LHCN-M2 (cell line): Measurements from ENCODE around the gene ADAMTS6. TPM values are rescaled to one million over a fixed set of nuclear protein-coding genes. Genes with fewer than 3 reads are reported as not detected.
"Not testable (repeated sequence)": the region's sequence is repeated elsewhere in the genome, so short reads cannot be mapped to it uniquely, and the experiment has no call there.

Experiments
- DNase-seq: peaks from one replicate; pipeline ENCODE4 v3.0.0-alpha.2; 2012; ENCODE audit warnings: low read depth
- polyA plus RNA-seq: library from polyadenylated mRNA; unstranded; fragments of >200 nt; gene quantifications from one replicate; pipeline ENCODE4 v1.2.1, GENCODE V29; 2012; ENCODE audit warnings: missing spikeins
- total RNA-seq: library from RNA; depleted of rRNA; stranded (reverse); fragments of >200 nt; gene quantifications from 2 replicates; pipeline ENCODE4 v1.2.3, GENCODE V29; 2014; rRNA removed

Gene ADAMTS6, protein sequence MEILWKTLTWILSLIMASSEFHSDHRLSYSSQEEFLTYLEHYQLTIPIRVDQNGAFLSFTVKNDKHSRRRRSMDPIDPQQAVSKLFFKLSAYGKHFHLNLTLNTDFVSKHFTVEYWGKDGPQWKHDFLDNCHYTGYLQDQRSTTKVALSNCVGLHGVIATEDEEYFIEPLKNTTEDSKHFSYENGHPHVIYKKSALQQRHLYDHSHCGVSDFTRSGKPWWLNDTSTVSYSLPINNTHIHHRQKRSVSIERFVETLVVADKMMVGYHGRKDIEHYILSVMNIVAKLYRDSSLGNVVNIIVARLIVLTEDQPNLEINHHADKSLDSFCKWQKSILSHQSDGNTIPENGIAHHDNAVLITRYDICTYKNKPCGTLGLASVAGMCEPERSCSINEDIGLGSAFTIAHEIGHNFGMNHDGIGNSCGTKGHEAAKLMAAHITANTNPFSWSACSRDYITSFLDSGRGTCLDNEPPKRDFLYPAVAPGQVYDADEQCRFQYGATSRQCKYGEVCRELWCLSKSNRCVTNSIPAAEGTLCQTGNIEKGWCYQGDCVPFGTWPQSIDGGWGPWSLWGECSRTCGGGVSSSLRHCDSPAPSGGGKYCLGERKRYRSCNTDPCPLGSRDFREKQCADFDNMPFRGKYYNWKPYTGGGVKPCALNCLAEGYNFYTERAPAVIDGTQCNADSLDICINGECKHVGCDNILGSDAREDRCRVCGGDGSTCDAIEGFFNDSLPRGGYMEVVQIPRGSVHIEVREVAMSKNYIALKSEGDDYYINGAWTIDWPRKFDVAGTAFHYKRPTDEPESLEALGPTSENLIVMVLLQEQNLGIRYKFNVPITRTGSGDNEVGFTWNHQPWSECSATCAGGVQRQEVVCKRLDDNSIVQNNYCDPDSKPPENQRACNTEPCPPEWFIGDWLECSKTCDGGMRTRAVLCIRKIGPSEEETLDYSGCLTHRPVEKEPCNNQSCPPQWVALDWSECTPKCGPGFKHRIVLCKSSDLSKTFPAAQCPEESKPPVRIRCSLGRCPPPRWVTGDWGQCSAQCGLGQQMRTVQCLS (N-terminal part only)
- 28.7 and 30.8 TPM in 2 replicates for total RNA-seq
- polyA plus RNA-seq, result 3.8 TPM

GRCh38 chr5:65481635-65482295 is at the start of gene ADAMTS6:
Gene ADAMTS6, minus strand, starts transcription at chr5:65481920. Its CDS starts 8,247 bp downstream, at chr5:65473673.
- DNase-seq, result peak; percentile 95

- DNase-seq, result no peak
Measured at GRCh38 chr5:65530904-65531303, 49.2 kb upstream of the ADAMTS6 start.

GRCh38 chr5:65525726-65526125 is 44.0 kb upstream of the ADAMTS6 start:
- DNase-seq, result no peak

- peak; percentile 7 for DNase-seq
Measured at GRCh38 chr5:65512170-65512937, 30.6 kb upstream of the ADAMTS6 start.

DNA sequence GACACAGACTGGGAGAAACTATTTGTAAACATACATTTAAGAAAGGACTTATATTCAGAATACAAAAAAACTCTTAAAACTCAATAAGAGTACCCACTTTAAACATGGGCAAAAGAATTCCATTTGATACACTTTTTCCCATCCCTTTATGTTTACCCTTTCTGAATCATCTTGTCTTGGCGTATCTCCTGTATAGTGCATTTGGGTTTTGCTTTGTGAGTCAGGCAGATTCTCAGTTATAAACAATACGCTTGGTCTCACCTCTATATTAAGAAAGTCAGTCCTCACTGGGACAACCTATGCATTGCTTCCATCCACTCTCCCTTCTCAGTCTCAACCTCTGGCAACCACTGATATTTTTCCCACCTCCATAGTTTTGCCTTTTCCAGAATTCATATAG is 27.3 kb upstream of the ADAMTS6 start:
- no peak for DNase-seq

DNA sequence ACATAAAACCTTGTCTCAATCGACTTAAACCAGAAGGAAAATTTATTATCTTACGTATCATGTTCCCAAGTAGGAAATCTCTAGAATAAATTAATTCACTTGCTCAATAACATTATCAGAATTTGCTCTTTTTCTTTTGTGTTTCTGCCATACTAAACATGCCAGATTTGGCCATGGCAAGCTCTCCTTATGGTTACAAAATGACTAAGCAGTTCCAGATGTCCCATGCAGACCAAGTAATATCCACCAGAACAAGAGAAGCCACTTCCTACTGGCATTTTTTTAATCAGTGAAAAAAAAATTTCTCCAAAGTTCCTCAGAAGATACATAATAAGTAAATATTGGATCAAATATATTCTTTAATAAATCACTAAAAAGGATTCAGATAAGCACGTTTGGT is 25.2 kb upstream of the ADAMTS6 start:
- DNase-seq, result peak; percentile 57

GRCh38 chr5:65489119-65489518 is 7.4 kb upstream of the ADAMTS6 start:
- no peak for DNase-seq

DNA sequence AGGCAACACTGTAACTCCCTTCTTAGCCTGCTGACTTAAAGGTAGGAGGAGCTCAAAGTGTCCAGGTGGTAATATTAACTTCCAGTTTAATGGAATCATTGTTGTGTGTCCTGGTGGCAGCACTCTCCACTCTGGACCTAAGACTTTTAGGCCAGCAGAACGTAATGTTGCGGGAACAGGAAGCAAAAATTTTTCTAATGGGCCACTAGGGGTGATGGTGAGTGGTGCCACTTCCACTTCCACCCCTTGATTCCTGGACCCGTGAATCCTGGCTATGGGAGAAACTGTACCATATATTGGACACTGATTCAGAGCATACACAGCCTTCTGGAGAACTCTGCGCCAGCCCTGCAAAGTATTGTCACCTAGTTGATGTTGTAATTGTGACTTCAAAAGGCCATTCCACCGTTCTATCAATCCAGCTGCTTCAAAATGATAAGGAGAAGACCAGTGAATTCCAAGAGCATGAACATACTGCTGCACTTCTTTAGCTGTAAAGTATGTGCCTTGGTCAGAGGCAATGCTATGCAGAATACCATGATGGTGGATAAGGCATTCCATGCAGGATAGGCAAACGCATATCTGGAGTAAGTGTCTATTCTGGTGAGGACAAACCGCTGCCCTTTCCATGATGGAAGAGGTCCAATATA is 6.4 kb upstream of the ADAMTS6 start:
- not testable (repeated sequence) for DNase-seq

DNA sequence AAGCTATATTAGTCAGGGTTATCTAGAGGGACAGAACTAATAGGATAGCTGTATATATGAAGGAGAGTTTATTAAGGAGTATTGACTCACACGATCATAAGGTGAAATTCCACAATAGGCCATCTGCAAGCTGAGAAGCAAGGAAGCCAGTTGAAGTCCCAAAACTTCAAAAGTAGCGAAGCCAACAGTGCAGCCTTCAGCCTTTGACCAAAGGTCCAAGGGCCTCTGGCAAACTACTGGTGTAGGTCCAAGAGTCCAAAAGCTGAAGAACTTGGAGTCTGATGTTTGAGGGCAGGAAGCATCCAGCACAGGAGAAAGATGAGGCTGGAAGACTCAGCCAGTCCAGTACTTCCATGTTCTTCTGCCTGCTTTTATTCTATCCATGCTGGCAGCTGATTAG is 5.1 kb upstream of the ADAMTS6 start:
- DNase-seq, result not testable (repeated sequence)

DNA sequence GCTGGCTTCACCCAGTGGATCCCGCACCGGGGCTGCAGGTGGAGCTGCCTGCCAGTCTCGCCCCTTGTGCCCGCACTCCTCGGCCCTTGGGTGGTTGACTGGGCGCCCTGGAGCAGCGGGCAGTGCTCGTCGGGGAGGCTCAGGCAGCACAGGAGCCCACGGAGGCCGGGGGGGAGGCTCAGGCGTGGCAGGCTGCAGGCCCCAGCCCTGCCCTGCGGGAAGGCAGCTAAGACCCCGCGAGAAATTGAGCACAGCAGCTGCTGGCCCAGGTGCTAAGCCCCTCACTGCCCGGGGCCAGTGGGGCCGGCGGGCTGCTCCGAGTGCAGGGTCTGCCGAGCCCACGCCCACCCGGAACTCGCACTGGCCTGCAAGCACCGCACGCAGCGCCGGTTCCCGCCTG is 3.7 kb upstream of the ADAMTS6 start:
- DNase-seq, result no peak

DNA sequence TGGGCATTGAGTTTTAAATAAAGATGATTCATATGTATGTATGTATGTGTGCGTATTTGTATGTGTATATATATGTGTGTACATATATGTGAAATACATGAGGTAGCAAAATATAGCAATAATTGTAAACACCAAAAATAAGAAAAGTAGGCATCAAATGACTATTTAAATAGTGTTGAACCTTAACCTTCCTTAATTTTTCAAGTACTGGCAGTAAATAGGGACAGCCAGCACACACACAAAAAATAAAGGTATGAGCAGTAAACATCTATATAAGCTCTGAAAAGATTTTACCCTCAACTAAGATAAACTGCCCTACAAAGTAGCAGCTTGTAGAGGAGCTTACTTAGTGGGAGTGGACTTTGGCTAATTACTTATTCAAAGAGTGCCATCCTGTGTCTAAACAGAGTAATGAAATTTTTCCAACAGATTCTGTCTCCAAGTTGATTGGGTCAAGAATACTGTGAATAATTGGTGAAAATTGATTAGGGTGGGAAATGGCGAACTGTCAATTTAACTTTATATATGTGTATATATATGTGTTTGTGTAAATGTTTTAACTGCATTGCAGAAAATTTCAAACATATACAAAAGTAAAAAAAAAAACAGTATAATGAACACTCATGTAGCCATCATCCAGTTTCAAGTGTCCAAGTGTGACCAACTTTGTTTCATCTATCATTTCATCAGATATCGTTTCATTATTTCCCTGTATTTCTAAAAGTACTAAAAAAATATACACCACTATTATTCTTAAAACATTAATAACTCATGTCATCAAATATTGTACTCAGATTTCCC is 2.0 kb upstream of the ADAMTS6 start:
- peak; percentile 75 for DNase-seq

DNA sequence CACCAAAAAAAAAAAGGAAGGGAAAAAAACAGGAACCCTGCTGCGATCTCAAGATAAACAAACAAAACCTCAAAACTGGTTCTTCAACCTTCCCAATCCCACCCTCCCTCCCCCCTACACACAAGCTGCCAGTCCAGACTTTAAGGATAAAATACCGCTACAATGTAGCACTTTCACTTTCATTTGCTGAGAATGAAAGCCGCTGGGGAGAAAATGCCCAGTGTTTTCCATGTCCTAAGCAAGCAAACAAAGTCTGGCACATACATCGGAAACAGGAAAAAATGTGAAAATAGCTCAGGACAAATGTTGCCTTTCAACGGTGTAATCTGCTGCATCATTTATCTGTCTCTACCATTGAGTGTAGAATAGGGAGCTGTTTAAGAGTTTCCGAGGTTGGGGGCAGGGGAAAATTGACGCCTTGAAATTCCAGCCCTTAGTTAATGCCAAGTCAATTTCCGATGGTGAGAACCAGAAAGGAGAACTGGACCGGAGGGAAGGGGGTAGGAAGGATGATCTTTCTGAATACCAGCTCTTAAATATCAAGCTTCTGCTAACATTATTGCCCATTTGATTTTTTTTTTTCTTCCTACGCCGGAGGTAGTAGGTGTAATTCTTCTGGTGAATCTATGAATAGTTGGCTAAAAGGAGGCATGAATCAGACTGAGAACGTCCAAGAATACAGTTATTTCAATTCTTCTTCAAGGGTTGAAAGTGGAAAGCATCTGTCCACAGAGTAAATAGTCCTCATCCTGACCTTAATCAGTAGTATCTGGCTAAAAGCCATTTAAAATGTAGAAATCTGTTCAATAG is 1.2 kb upstream of the ADAMTS6 start:
- peak; percentile 69 for DNase-seq

DNA sequence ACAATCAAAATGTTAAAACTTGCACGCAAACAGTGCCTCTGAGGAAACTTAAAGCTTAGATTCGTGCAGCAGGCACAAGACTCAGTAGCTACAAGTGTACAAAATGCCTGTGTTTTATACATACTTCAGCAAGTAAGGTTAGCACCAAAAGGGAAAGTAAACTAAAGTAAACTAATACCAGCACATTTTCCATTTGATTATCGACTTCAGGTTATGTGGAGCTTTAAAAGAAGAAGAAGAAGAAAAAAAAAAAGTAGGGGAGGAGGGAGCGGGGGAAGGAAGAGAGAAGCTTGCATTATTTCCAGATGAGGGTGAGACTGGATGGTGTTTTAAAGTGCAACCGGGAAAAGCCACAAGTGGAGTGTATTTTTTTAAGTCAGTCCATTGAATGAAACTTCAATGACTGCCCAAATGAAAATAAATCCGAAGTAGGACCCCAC is 596 bp upstream of the ADAMTS6 start:
- DNase-seq, result peak; percentile 43

- DNase-seq, result no peak
Measured at GRCh38 chr5:65481171-65481581, 544 bp downstream of the ADAMTS6 start.

GRCh38 chr5:65480306-65480865 is 1.3 kb downstream of the ADAMTS6 start:
- DNase-seq, result peak; percentile 78

GRCh38 chr5:65479527-65479926 is 2.2 kb downstream of the ADAMTS6 start:
- DNase-seq, result no peak

DNA sequence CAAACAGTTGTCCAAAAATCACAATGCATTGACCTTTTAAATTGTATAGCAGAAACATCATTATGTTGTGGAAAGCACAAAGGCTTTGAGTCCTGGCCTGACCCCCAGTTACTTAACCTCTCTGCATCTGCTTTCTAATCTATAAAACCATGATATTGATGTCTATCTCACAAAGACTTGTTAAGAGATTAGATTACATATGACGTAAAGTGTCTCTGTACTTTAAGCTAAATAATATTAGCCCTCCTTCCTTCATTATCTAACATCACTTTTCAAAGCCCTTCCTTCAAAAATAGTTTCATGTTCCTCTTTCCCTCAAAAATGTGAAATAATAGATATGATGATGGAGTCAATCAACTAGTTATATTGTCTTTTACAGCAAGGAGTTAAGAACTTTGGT is 3.4 kb downstream of the ADAMTS6 start:
- DNase-seq, result no peak

DNA sequence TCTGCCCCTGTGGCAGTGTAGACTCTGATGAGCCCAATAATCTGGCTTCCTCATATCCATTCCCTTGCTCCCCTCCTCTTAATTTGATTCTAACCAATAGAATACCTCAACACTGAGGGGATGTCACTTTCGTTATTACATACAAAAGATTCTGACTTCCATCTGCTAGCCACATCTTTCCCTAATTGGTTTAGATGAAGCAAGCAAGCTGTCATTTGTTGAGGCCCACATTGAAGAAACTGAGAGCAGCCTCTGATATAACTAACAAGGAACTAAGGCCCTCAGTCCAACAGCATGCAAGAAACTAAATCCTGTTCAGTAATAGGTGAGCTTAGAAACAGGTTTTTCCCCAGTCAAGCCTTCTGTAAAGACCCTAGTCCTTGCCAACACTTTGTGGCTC is 5.8 kb downstream of the ADAMTS6 start:
- no peak for DNase-seq
